ENCODE measurements around the gene ACAD8. TPM values are rescaled to one million over a fixed set of nuclear protein-coding genes. Genes with fewer than 3 reads are reported as not detected.
"Not testable (repeated sequence)": the region's sequence is repeated elsewhere in the genome, so short reads cannot be mapped to it uniquely, and the experiment has no call there.

Gene ACAD8
- total RNA-seq, 1 donor from 2014 or later, result 27.3 TPM

DNA sequence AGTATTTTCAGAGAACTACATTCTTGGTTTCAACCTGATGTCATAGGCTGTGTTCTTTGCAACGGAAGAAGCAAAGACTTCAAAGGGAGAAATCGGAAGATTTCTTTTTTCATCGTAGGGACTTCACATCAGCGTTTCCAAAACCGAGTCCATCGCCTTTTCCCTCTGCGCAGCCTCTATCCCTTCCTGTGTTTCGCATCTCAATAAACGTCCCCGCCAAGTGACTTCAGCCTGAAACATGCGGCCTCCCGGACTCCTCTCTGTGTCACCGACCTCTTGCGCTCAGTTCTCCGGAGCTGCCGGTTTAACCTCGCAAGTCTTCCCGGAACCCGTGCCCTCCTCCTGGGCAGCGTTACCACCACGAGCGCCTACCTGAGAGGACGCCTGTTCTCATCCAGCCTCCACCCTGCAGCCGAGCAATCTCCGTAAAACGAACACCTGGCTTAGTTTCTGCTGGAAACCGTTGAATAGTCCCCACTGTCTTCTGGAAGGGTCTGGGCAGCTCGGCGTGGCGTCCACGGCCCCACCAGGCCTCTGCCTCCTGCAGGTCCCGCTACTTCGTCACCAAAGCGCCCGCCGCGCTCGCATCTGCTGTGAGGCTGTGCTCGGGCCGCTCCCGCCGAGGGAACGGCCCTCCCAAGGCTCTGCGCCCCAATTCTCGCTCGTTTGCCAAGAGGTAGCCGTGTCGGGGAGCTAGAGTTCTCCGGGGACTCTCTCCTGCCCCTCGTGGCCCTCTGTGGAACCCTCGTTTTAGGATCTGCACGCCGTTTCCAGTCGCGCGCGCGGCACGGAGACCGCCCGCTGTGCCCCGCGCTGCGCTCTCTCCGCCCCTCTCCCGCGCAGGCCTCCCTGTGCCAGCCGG lies 22.4 kb downstream of the ACAD8 start, which contains the start of gene GLB1L3:
TSS of gene GLB1L3 (plus strand) at position 846 of the 862 bp plus-strand sequence. CDS start 362 bp downstream, outside the sequence.
- peaks cover 37% of the 10 kb centered on the region for H3K36me3 Mint-ChIP-seq (ENCODE audit: low read depth)
- H3K27me3 Mint-ChIP-seq (ENCODE audit: low read depth), result peaks cover 2% of the 10 kb centered on the region
- H3K4me1 Mint-ChIP-seq (ENCODE audit: low read depth), result peaks cover 56% of the 10 kb centered on the region
- peak; percentile 82 for DNase-seq (ENCODE audit: low spot score)
- peaks cover 5% of the 10 kb centered on the region for H3K9me3 Mint-ChIP-seq
- H3K4me3 Mint-ChIP-seq (ENCODE audit: low read depth), result peak within 1 kb of the TSS; percentile 87
- peak within 1 kb of the TSS; percentile 96 for H3K27ac Mint-ChIP-seq
- intact Hi-C loops (cut with micrococcal nuclease), result loop anchor here (1.0 to 2.0 kb wide), 4 partner anchors 22 to 349 kb away; partner anchors contain the start of genes ACAD8, GLB1L2, THYN1 and VPS26B

DNA sequence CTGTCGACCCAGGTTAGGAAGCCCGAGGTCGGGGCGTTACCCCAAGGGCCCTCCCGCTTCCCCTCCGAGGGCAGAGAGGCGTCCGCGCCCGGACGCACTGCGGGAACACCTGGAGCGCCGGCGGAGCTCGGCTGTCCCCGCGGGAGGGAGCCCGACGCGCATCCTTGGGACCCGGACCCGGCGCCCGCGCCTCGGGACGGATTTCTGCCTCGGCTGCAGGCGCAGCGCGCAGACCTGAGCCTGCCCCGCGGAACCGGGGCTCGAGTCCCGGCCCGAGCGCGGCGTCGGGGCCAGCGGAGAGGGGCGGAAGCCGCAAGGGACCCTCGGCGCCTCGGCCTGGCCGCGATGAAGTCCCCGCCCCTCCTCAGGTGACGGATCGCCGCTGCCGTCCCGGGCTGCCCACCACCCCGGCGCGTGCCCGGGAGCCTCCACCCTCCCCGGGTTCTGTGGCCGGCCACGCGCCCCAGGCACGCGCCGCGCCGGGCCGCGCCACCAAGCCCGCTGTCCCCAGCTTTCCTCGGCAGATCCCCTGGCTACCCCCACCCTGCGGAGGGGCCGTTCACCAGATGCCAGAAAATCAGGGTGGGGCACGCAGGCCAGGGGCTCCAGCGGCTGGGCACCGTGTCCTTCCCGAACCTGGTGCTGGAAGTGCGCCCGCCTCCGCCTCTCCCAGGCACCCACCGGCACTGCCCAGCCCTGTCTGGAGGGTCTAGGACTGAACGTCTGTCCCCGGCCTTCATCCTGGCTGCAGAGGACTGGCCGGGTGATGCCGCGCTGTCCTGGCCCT lies 23.2 kb downstream of the ACAD8 start:
- intact Hi-C loops (cut with micrococcal nuclease), result loop anchor here (1.0 to 2.0 kb wide), 2 partner anchors 52 to 350 kb away; partner anchors contain the start of gene VPS26B
- H3K36me3 Mint-ChIP-seq (ENCODE audit: low read depth), result peaks cover 41% of the 10 kb centered on the region
- peaks cover 2% of the 10 kb centered on the region for H3K27me3 Mint-ChIP-seq (ENCODE audit: low read depth)
- peaks cover 5% of the 10 kb centered on the region for H3K9me3 Mint-ChIP-seq
- H3K27ac Mint-ChIP-seq, result peak overlapping the region; percentile 96
- no peak for DNase-seq (ENCODE audit: low spot score)
- H3K4me3 Mint-ChIP-seq (ENCODE audit: low read depth), result peak overlapping the region; percentile 87
- peaks cover 48% of the 10 kb centered on the region for H3K4me1 Mint-ChIP-seq (ENCODE audit: low read depth)

- Mint-ChIP-seq H3K4me3 (ENCODE audit: low read depth) (peak overlapping the region; percentile 87), H3K36me3 (ENCODE audit: low read depth) (peaks cover 39% of the 10 kb centered on the region), H3K27ac (peak overlapping the region; percentile 79), H3K9me3 (peaks cover 5% of the 10 kb centered on the region), H3K4me1 (ENCODE audit: low read depth) (peaks cover 44% of the 10 kb centered on the region), H3K27me3 (ENCODE audit: low read depth) (peaks cover 2% of the 10 kb centered on the region)
- intact Hi-C loops (cut with micrococcal nuclease), result loop anchor here (2.0 kb wide), 1 partner anchor 351 kb away; no protein-coding TSS in a partner anchor
- no peak for DNase-seq (ENCODE audit: low spot score)
These were observed 24.0 kb downstream of the ACAD8 start for GRCh38 chr11:134277183-134278001.

- intact Hi-C loops (cut with micrococcal nuclease), result no loop called here
- no peak overlapping the region for H3K27ac Mint-ChIP-seq
- no peak overlapping the region for H3K4me3 Mint-ChIP-seq (ENCODE audit: low read depth)
- H3K9me3 Mint-ChIP-seq, result peaks cover 5% of the 10 kb centered on the region
- H3K36me3 Mint-ChIP-seq (ENCODE audit: low read depth), result peaks cover 33% of the 10 kb centered on the region
- H3K4me1 Mint-ChIP-seq (ENCODE audit: low read depth), result peaks cover 35% of the 10 kb centered on the region
- no peak for DNase-seq (ENCODE audit: low spot score)
- peaks cover 2% of the 10 kb centered on the region for H3K27me3 Mint-ChIP-seq (ENCODE audit: low read depth)
These were observed 25.0 kb downstream of the ACAD8 start for GRCh38 chr11:134278356-134278755.

- H3K27ac Mint-ChIP-seq; intact Hi-C loops (cut with micrococcal nuclease); H3K4me3 Mint-ChIP-seq (ENCODE audit: low read depth); H3K27me3 Mint-ChIP-seq (ENCODE audit: low read depth); H3K9me3 Mint-ChIP-seq; DNase-seq (ENCODE audit: low spot score): not testable (repeated sequence)
- Mint-ChIP-seq H3K4me1 (ENCODE audit: low read depth) (peaks cover 17% of the 10 kb centered on the region), H3K36me3 (ENCODE audit: low read depth) (peaks cover 43% of the 10 kb centered on the region)
These were observed 28.3 kb downstream of the ACAD8 start for GRCh38 chr11:134281635-134282034.

DNA sequence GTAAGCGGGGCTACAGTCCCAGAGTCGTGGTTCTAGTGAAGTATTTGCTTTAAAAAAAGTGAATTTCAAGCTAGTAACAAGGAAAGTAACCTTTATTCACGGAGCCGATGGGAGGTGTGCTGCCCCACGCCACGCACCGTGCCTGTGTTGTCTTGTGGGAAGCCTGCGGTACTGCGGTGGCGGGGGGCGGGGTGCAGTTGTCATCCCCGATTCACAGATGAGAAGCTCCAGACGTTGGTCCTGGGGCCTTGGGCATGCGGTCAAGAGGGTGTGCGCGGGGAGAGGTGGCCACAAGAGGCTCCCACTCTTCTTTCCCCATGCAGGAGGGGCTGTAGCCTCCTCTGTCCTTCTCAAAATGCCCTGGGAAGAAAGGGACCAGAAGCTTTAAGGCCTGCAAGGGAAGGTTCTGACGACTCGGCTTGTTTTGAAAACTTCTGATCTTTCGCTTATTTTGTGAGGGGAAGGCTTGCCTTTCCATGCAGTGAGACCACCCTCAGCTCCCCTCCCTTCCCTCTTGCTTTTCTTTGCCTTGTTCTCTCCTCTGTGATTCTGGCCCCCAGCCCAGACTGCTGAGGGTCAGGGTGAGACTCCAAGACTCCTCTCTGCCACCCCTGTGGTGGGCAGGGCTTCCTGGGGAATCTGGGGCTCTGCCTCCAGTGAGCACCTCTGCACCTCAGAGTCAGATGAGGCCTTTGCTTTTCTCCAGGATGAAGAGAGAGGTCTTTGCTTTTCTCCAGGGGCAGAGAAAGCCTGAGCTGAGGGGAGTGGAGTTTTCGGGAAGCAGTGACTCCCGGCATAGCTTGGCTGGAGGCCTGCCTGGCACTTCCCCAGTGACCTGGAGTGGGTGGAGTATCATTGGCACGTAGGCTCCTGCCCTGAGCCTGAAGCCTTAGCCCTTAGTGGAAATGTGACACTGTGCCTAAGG lies 29.0 kb downstream of the ACAD8 start:
- Mint-ChIP-seq H3K27ac (no peak overlapping the region), H3K27me3 (ENCODE audit: low read depth) (no peaks in the 10 kb centered on the region), H3K4me3 (ENCODE audit: low read depth) (no peak overlapping the region), H3K4me1 (ENCODE audit: low read depth) (peaks cover 14% of the 10 kb centered on the region), H3K9me3 (peaks cover 5% of the 10 kb centered on the region), H3K36me3 (ENCODE audit: low read depth) (peaks cover 40% of the 10 kb centered on the region)
- intact Hi-C loops (cut with micrococcal nuclease), result no loop called here
- DNase-seq (ENCODE audit: low spot score), result peak; percentile 4

DNA sequence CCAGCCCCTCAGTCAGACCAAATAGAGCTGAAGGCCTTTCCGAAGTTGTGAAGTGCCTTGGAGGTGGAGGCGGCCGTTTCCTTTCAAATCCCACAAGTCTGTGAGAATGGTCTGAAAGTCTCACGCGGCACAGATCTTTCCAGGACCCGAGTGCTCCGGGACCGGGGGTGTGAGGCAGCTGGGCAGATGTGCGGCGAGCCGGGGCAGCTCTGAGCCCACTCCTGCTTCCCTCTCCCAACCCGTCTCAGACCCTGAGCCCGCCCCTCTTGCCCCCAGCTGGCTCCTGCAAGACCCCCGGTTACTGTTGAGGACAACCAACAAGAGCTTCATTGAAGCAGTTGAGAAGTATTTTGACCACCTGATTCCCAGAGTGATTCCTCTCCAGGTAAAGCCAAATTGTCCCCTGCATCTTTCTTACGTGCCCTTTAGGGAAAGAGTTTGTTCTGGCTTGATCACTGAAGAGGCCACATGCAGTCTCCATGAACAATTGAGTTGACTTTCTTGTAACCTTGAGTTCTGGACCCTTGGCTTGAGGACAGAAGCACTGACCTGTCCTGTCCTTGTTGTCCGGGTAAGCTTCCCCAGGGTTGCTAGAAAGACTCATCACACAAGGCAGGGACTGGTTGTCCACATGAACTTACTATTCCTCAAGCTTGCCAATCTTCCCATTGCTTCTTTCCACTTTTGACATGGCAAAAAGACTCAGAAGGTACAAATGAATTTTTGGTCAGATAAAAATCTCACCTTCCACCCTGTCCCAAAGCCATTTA lies 30.3 kb downstream of the ACAD8 start:
- H3K4me1 Mint-ChIP-seq (ENCODE audit: low read depth), result peaks cover 12% of the 10 kb centered on the region
- peaks cover 35% of the 10 kb centered on the region for H3K36me3 Mint-ChIP-seq (ENCODE audit: low read depth)
- no peak overlapping the region for H3K27ac Mint-ChIP-seq
- intact Hi-C loops (cut with micrococcal nuclease), result no loop called here
- peak; percentile 6 for DNase-seq (ENCODE audit: low spot score)
- no peak overlapping the region for H3K4me3 Mint-ChIP-seq (ENCODE audit: low read depth)
- H3K27me3 Mint-ChIP-seq (ENCODE audit: low read depth), result no peaks in the 10 kb centered on the region
- H3K9me3 Mint-ChIP-seq, result peaks cover under 1% of the 10 kb centered on the region

DNA sequence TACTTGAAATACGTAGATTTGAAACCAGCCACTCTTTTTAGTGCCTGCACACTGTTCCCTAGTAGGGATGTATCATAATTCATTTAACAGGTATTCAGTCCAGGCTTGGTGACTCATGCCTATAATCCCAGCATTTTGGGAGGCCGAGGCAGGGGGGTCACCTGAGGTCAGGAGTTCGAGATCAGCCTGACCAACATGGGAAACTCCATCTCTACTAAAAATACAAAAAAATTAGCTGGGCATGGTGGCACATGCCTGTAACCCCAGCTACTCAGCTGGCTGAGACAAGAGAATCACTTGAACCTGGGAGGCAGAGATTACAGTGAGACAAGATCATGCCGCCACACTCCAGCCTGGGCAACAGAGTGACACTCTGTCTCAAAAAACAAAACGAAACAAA lies 31.0 kb downstream of the ACAD8 start:
- intact Hi-C loops (cut with micrococcal nuclease); DNase-seq (ENCODE audit: low spot score); H3K9me3 Mint-ChIP-seq; H3K27me3 Mint-ChIP-seq (ENCODE audit: low read depth); H3K4me1 Mint-ChIP-seq (ENCODE audit: low read depth); H3K4me3 Mint-ChIP-seq (ENCODE audit: low read depth); H3K27ac Mint-ChIP-seq: not testable (repeated sequence)
- H3K36me3 Mint-ChIP-seq (ENCODE audit: low read depth), result peaks cover 28% of the 10 kb centered on the region

- Mint-ChIP-seq H3K27me3 (ENCODE audit: low read depth) (no peaks in the 10 kb centered on the region), H3K9me3 (no peaks in the 10 kb centered on the region), H3K4me1 (ENCODE audit: low read depth) (peaks cover 2% of the 10 kb centered on the region), H3K36me3 (ENCODE audit: low read depth) (peaks cover 14% of the 10 kb centered on the region), H3K27ac (no peak overlapping the region), H3K4me3 (ENCODE audit: low read depth) (no peak overlapping the region)
- no peak for DNase-seq (ENCODE audit: low spot score)
- intact Hi-C loops (cut with micrococcal nuclease), result no loop called here
These were observed 34.2 kb downstream of the ACAD8 start for GRCh38 chr11:134287561-134287960.

- no peaks in the 10 kb centered on the region for H3K9me3 Mint-ChIP-seq
- H3K4me3 Mint-ChIP-seq (ENCODE audit: low read depth), result no peak overlapping the region
- H3K27me3 Mint-ChIP-seq (ENCODE audit: low read depth), result no peaks in the 10 kb centered on the region
- no peak overlapping the region for H3K27ac Mint-ChIP-seq
- H3K36me3 Mint-ChIP-seq (ENCODE audit: low read depth), result peaks cover 11% of the 10 kb centered on the region
- intact Hi-C loops (cut with micrococcal nuclease), result no loop called here
- DNase-seq (ENCODE audit: low spot score), result no peak
- H3K4me1 Mint-ChIP-seq (ENCODE audit: low read depth), result peaks cover 2% of the 10 kb centered on the region
These were observed 35.1 kb downstream of the ACAD8 start for GRCh38 chr11:134288486-134288885.

DNA sequence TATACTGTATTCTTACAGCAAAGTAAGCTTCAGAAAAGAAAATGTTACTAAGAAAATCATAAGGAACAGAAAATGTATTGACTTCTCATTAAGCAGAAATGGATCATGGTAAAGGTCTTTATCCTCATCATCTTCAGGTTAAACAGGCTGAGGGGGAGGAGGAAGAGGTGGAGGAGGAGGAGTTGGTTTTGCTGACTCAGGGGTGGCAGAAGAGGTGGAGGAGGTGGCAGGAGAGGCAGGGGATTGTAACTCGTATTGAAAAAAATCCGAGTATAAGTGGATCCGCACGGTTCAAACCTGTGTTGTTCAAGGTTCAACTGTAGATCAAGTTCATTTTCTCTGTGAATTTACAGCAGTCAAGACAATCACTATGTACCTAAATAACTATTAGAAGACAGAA lies 35.8 kb downstream of the ACAD8 start:
- Mint-ChIP-seq H3K27me3 (ENCODE audit: low read depth) (no peaks in the 10 kb centered on the region), H3K4me3 (ENCODE audit: low read depth) (no peak overlapping the region), H3K36me3 (ENCODE audit: low read depth) (peaks cover 5% of the 10 kb centered on the region), H3K9me3 (no peaks in the 10 kb centered on the region), H3K4me1 (ENCODE audit: low read depth) (peaks cover 2% of the 10 kb centered on the region), H3K27ac (no peak overlapping the region)
- DNase-seq (ENCODE audit: low spot score), result no peak
- intact Hi-C loops (cut with micrococcal nuclease), result no loop called here

Measured in activated T-helper 2 cell treated with anti-CD3 and anti-CD28 coated beads, Interferon-gamma antibody, Interleukin-2, Interleukin-4, amounts not matched to agents 10 μg/mL and 5 μg/mL and 100 μg/mL, durations not matched to agents 14 hours and 24 hours and 36 hours (primary cell).